ENCODE results near the gene RPS6KA5.

Gene RPS6KA5

GRCh38 chr14:90922141-90922540, 138.3 kb downstream of the RPS6KA5 start:
- ATAC-seq = no peak
- TF ChIP-seq ZFP3 (CRISPR knock-in tag; IDR thresholded peaks at IDR 0.05) (no peak), ARNTL (CRISPR knock-in tag; IDR thresholded peaks at IDR 0.05; ENCODE audit: borderline replicate concordance, low read depth) (no peak), ZNF70 (CRISPR knock-in tag; IDR thresholded peaks at IDR 0.05) (no peak), SNAI2 (CRISPR knock-in tag; IDR thresholded peaks at IDR 0.05) (no peak), ZNF8 (CRISPR knock-in tag; IDR thresholded peaks at IDR 0.05) (no peak), ZFP30 (CRISPR knock-in tag; IDR thresholded peaks at IDR 0.05) (no peak), TOX (CRISPR knock-in tag; IDR thresholded peaks at IDR 0.05; ENCODE audit: borderline replicate concordance) (no peak), ESRRG (CRISPR knock-in tag; IDR thresholded peaks at IDR 0.05) (no peak), TCF4 (CRISPR knock-in tag; IDR thresholded peaks at IDR 0.05; ENCODE audit: borderline replicate concordance) (no peak)
- TF ChIP-seq, protein P1, sequence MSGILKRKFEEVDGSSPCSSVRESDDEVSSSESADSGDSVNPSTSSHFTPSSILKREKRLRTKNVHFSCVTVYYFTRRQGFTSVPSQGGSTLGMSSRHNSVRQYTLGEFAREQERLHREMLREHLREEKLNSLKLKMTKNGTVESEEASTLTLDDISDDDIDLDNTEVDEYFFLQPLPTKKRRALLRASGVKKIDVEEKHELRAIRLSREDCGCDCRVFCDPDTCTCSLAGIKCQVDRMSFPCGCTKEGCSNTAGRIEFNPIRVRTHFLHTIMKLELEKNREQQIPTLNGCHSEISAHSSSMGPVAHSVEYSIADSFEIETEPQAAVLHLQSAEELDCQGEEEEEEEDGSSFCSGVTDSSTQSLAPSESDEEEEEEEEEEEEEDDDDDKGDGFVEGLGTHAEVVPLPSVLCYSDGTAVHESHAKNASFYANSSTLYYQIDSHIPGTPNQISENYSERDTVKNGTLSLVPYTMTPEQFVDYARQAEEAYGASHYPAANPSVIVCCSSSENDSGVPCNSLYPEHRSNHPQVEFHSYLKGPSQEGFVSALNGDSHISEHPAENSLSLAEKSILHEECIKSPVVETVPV (CRISPR knock-in tag; IDR thresholded peaks at IDR 0.05) = no peak

DNA sequence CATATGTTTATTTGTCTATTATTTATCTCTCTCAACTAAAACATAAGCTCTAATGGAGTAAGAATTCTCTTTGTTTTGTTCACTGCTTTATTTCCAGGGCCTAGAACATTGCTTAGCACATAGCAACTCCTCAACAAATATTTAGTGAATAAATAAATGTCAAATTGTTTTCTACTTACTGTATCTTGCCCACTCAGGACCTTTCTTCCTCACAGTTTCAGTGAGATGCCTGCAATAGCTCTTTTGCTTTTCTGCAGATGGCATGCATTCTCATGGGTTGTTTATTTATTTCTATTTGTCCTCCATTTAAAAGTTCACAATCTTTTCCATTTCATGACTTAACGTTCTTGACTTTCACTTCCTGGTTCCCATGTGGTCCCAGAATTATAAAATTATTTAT, 149.3 kb downstream of the RPS6KA5 start:
- TF ChIP-seq GLIS3 (CRISPR knock-in tag; IDR thresholded peaks at IDR 0.05) = no peak
- TF ChIP-seq ZNF565 (CRISPR knock-in tag; conservative IDR thresholded peaks at IDR 0.05; ENCODE audit: low read depth) = no peak
- TF ChIP-seq ZFP30 (CRISPR knock-in tag; IDR thresholded peaks at IDR 0.05) = no peak
- TF ChIP-seq, protein P2, sequence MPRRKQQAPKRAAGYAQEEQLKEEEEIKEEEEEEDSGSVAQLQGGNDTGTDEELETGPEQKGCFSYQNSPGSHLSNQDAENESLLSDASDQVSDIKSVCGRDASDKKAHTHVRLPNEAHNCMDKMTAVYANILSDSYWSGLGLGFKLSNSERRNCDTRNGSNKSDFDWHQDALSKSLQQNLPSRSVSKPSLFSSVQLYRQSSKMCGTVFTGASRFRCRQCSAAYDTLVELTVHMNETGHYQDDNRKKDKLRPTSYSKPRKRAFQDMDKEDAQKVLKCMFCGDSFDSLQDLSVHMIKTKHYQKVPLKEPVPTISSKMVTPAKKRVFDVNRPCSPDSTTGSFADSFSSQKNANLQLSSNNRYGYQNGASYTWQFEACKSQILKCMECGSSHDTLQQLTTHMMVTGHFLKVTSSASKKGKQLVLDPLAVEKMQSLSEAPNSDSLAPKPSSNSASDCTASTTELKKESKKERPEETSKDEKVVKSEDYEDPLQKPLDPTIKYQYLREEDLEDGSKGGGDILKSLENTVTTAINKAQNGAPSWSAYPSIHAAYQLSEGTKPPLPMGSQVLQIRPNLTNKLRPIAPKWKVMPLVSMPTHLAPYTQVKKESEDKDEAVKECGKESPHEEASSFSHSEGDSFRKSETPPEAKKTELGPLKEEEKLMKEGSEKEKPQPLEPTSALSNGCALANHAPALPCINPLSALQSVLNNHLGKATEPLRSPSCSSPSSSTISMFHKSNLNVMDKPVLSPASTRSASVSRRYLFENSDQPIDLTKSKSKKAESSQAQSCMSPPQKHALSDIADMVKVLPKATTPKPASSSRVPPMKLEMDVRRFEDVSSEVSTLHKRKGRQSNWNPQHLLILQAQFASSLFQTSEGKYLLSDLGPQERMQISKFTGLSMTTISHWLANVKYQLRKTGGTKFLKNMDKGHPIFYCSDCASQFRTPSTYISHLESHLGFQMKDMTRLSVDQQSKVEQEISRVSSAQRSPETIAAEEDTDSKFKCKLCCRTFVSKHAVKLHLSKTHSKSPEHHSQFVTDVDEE (CRISPR knock-in tag; IDR thresholded peaks at IDR 0.05) = no peak
- TF ChIP-seq, protein P3, sequence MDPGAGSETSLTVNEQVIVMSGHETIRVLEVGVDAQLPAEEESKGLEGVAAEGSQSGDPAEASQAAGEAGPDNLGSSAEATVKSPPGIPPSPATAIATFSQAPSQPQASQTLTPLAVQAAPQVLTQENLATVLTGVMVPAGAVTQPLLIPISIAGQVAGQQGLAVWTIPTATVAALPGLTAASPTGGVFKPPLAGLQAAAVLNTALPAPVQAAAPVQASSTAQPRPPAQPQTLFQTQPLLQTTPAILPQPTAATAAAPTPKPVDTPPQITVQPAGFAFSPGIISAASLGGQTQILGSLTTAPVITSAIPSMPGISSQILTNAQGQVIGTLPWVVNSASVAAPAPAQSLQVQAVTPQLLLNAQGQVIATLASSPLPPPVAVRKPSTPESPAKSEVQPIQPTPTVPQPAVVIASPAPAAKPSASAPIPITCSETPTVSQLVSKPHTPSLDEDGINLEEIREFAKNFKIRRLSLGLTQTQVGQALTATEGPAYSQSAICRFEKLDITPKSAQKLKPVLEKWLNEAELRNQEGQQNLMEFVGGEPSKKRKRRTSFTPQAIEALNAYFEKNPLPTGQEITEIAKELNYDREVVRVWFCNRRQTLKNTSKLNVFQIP (CRISPR knock-in tag; IDR thresholded peaks at IDR 0.05; ENCODE audit: borderline replicate concordance, low read depth) = no peak
- TF ChIP-seq ZFP3 (CRISPR knock-in tag; IDR thresholded peaks at IDR 0.05) = no peak
- TF ChIP-seq RARB (CRISPR knock-in tag; IDR thresholded peaks at IDR 0.05) = no peak
- TF ChIP-seq ISL1 (CRISPR knock-in tag; IDR thresholded peaks at IDR 0.05) = no peak
- TF ChIP-seq CREB5 (CRISPR knock-in tag; IDR thresholded peaks at IDR 0.05; ENCODE audit: low read depth) = no peak
- TF ChIP-seq PATZ1 (CRISPR knock-in tag; IDR thresholded peaks at IDR 0.05; ENCODE audit: borderline replicate concordance) = no peak
- TF ChIP-seq PPARA (CRISPR knock-in tag; IDR thresholded peaks at IDR 0.05; ENCODE audit: borderline replicate concordance) = no peak
- no peak for TF ChIP-seq OSR1 (CRISPR knock-in tag; IDR thresholded peaks at IDR 0.05)
- TF ChIP-seq ARNTL (CRISPR knock-in tag; IDR thresholded peaks at IDR 0.05; ENCODE audit: borderline replicate concordance, low read depth) = no peak
- no peak for TF ChIP-seq SNAI2 (CRISPR knock-in tag; IDR thresholded peaks at IDR 0.05)
- TF ChIP-seq BACH2 (CRISPR knock-in tag; IDR thresholded peaks at IDR 0.05; ENCODE audit: borderline replicate concordance) = no peak
- TF ChIP-seq ZNF8 (CRISPR knock-in tag; IDR thresholded peaks at IDR 0.05) = no peak
- ATAC-seq = no peak

GRCh38 chr14:90907178-90907577, 153.3 kb downstream of the RPS6KA5 start:
- TF ChIP-seq PATZ1 (CRISPR knock-in tag; IDR thresholded peaks at IDR 0.05; ENCODE audit: borderline replicate concordance) (no peak), CSDC2 (CRISPR knock-in tag; IDR thresholded peaks at IDR 0.05) (no peak)

More at GRCh38 chr14:90907178-90907577, 153.3 kb downstream of the RPS6KA5 start:
- no peak for ATAC-seq
